SU-DHL-6 (cell line): ENCODE measurements around the gene C5orf15.

Source experiments
- H2AFZ ChIP-seq: fragments of 200-600 bp; sonication (generic); 2 replicates; pipeline ENCODE4 v1.6.1; 2014; ENCODE audit warnings: low read depth, mild to moderate bottlenecking, moderate library complexity, mixed read lengths, antibody characterized with exemption, low read length; ENCODE audit not compliant: severe bottlenecking
- H3F3A ChIP-seq: fragments of 200-600 bp; shearing (Covaris generic); 2 replicates; pipeline ENCODE4 v1.6.0; 2016; ENCODE audit warnings: antibody characterized with exemption, mild to moderate bottlenecking; ENCODE audit not compliant: insufficient read depth
- H3K27ac ChIP-seq: fragments of 200-600 bp; sonication (generic); 2 replicates; pipeline ENCODE4 v1.5.1; 2016; ENCODE audit warnings: low read depth, mild to moderate bottlenecking, low read length, moderate library complexity, mixed read lengths
- H3K27me3 ChIP-seq: fragments of 200-600 bp; sonication (generic), shearing (Covaris generic); 2 replicates; pipeline ENCODE4 v1.6.0; 2014; ENCODE audit warnings: mild to moderate bottlenecking, low read length
- H3K36me3 ChIP-seq: fragments of 200-600 bp; sonication (generic); 2 replicates; pipeline ENCODE4 v1.6.1; 2014; ENCODE audit warnings: mild to moderate bottlenecking, low read length, mixed read lengths
- H3K4me2 ChIP-seq: fragments of 300-600, 200-600 bp; shearing (Covaris generic), sonication (generic); 2 replicates; pipeline ENCODE4 v1.6.0; 2014; ENCODE audit warnings: low read length, low read depth, mild to moderate bottlenecking; ENCODE audit not compliant: poor library complexity, severe bottlenecking
- H3K4me3 ChIP-seq: fragments of 200-600 bp; sonication (generic); 2 replicates; pipeline ENCODE4 v1.5.1; 2014; ENCODE audit warnings: antibody characterized with exemption, low read length, mild to moderate bottlenecking, mixed read lengths; ENCODE audit not compliant: insufficient read depth, poor library complexity, severe bottlenecking
- H3K79me2 ChIP-seq: fragments of 200-600 bp; sonication (generic); 2 replicates; pipeline ENCODE4 v1.6.1; 2014; ENCODE audit warnings: mild to moderate bottlenecking, low read length, moderate library complexity; ENCODE audit not compliant: insufficient read depth
- H3K9ac ChIP-seq: fragments of 200-600 bp; sonication (generic); 2 replicates; pipeline ENCODE4 v1.7.0; 2014; ENCODE audit warnings: mild to moderate bottlenecking, low read length
- H3K9me2 ChIP-seq: fragments of 200-600 bp; sonication (generic); replicated peaks from 2 replicates; pipeline ENCODE4 v1.6.1; 2014; ENCODE audit warnings: low read length; ENCODE audit not compliant: insufficient read depth
- H3K9me3 ChIP-seq: fragments of 200-600 bp; sonication (generic); 2 replicates; pipeline ENCODE4 v1.6.1; 2014; ENCODE audit warnings: low read length, mixed read lengths; ENCODE audit not compliant: insufficient read depth
- H4K20me1 ChIP-seq: fragments of 200-600 bp; sonication (generic); 2 replicates; pipeline ENCODE4 v1.6.1; 2014; ENCODE audit warnings: low read depth, mild to moderate bottlenecking, antibody characterized with exemption, low read length, moderate library complexity, mixed read lengths
- EZH2phosphoT487 ChIP-seq: fragments of 200-600 bp; sonication (generic), shearing (Covaris generic); conservative IDR thresholded peaks from 2 replicates; pipeline ENCODE4 v1.6.1; 2018; ENCODE audit warnings: mild to moderate bottlenecking, antibody characterized with exemption, low read length, moderate library complexity, mixed read lengths
- TF ChIP-seq, protein P1 (sequence below): fragments of 200-600 bp; sonication (generic); IDR thresholded peaks from one replicate; pipeline ENCODE4 v1.5.1; 2017; ENCODE audit warnings: antibody characterized with exemption, mild to moderate bottlenecking, low read length, moderate library complexity; ENCODE audit not compliant: insufficient read depth, poor library complexity, severe bottlenecking

C5orf15 gene

DNA sequence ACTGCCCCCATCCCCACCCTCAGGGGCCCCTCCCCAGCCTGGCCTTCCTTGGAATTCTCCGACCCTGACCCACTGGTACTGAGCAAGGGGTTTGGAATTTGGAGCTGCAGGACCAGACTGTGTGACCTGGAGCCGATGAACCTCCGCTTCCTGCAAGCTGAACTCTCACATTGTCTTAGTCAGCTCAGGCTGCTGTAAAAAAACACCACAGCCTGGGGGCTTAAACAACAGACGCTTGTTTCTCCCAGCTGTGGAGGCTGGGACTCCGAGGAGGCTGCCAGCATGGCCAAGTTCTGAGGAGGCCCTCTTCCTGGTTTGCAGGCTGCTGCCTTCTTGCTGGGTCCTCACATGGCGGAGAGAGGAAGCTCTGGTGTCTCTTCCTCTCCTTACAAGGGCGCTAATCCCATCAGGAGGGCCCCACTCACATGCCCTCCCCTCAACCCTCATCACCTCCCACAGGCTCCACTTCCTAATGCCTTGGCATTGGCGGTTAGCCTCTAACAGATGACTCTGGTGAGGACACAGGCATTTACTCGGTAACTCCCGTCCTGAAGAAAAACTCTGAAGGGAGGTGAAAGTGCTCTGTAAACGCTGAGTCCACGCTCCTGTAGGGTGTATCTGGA, 42.4 kb downstream of the C5orf15 start:
- Histone ChIP-seq H3K27ac (no peak overlapping the region), H4K20me1 (no peaks in the 10 kb centered on the region), H2AFZ (no peak overlapping the region), H3F3A (no peaks in the 10 kb centered on the region), H3K4me3 (no peak overlapping the region), H3K4me2 (no peak overlapping the region), H3K9me3 (no peaks in the 10 kb centered on the region), H3K9ac (no peak overlapping the region), H3K79me2 (no peaks in the 10 kb centered on the region), H3K36me3 (no peaks in the 10 kb centered on the region), H3K9me2 (no peaks in the 10 kb centered on the region), H3K27me3 (no peaks in the 10 kb centered on the region)
- TF ChIP-seq, protein P1, sequence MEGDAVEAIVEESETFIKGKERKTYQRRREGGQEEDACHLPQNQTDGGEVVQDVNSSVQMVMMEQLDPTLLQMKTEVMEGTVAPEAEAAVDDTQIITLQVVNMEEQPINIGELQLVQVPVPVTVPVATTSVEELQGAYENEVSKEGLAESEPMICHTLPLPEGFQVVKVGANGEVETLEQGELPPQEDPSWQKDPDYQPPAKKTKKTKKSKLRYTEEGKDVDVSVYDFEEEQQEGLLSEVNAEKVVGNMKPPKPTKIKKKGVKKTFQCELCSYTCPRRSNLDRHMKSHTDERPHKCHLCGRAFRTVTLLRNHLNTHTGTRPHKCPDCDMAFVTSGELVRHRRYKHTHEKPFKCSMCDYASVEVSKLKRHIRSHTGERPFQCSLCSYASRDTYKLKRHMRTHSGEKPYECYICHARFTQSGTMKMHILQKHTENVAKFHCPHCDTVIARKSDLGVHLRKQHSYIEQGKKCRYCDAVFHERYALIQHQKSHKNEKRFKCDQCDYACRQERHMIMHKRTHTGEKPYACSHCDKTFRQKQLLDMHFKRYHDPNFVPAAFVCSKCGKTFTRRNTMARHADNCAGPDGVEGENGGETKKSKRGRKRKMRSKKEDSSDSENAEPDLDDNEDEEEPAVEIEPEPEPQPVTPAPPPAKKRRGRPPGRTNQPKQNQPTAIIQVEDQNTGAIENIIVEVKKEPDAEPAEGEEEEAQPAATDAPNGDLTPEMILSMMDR = no peak
- TF ChIP-seq EZH2phosphoT487 = no peak

DNA sequence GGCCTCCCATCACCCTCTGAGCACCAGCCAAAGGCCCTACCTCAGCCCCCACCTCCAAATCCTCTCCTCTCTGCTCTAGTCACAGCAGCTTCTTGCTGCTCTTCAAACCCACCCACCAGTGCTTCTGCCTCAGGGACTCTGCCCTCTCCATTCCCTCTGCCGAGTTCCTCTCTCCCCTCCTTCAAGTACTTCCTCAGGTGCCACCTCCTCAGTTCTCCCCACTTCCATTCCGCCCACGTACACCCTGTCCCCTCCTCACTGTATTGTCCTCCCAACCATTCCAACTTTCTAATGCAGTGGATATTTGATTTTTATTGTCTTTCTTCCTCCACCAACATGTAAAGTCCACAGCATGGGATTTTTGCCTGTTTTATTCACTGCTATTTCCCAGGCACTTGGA, 43.2 kb downstream of the C5orf15 start:
- Histone ChIP-seq H3K79me2 (no peaks in the 10 kb centered on the region), H3K36me3 (no peaks in the 10 kb centered on the region), H3K4me2 (no peak overlapping the region), H3K27me3 (no peaks in the 10 kb centered on the region), H3K4me3 (no peak overlapping the region), H3F3A (no peaks in the 10 kb centered on the region), H3K27ac (no peak overlapping the region), H3K9ac (no peak overlapping the region), H3K9me2 (no peaks in the 10 kb centered on the region), H2AFZ (no peak overlapping the region), H3K9me3 (no peaks in the 10 kb centered on the region), H4K20me1 (no peaks in the 10 kb centered on the region)
- TF ChIP-seq, protein P1 = no peak
- no peak for TF ChIP-seq EZH2phosphoT487

DNA sequence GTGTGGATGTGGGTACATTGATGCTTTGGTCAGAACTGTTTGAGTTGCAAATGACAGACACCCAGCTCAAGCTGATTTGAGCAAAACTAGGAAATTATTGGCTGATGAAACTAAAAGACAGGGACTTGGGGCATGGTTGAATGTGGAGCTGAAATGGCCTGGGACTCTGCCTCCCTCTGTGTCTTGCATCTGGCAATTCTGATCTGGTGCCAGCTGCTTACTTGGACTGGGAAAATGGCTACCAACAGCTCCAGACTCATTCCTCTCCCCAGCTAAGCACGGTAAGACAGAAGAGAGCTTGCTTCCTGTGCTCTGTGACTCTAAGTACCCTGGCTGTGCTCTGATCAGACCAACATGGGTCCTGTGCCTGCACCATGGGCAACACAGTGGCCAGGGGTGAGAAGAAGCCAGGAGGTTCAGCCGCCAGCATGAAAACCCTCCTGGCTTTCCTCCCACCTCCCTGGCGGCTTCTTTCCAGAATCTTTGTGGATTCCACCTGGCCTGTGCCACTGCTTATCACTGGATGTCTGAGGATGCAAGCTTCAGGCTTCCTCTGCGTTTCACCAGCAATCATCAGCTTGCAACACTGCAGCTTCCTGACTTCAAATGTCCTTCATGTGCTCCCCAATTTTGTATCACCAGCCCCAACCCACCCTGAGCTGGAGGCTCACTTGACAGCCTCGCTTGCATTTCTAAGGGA, 44.1 kb downstream of the C5orf15 start:
- Histone ChIP-seq H3K4me2 (no peak overlapping the region), H2AFZ (no peak overlapping the region), H3K79me2 (no peaks in the 10 kb centered on the region), H3K4me3 (no peak overlapping the region), H3F3A (no peaks in the 10 kb centered on the region), H3K36me3 (no peaks in the 10 kb centered on the region), H3K9me2 (no peaks in the 10 kb centered on the region), H3K9ac (no peak overlapping the region), H3K27ac (no peak overlapping the region), H4K20me1 (no peaks in the 10 kb centered on the region), H3K9me3 (no peaks in the 10 kb centered on the region), H3K27me3 (no peaks in the 10 kb centered on the region)
- TF ChIP-seq, protein P1 = no peak
- TF ChIP-seq EZH2phosphoT487 = no peak
